ENCODE results near the gene OSBPL2.

OSBPL2 gene

GRCh38 chr20:62323146-62323979, 85.0 kb downstream of the OSBPL2 start:
- H3K4me3 Mint-ChIP-seq, result no peak overlapping the region
- H3K36me3 Mint-ChIP-seq (ENCODE audit: low read depth), result no peaks in the 10 kb centered on the region
- no peaks in the 10 kb centered on the region for H3K9me3 Mint-ChIP-seq
- no peaks in the 10 kb centered on the region for H3K27me3 Mint-ChIP-seq (ENCODE audit: low read depth)
- H3K27ac Mint-ChIP-seq, result no peak overlapping the region
- H3K4me1 Mint-ChIP-seq (ENCODE audit: low read depth), result no peaks in the 10 kb centered on the region

DNA sequence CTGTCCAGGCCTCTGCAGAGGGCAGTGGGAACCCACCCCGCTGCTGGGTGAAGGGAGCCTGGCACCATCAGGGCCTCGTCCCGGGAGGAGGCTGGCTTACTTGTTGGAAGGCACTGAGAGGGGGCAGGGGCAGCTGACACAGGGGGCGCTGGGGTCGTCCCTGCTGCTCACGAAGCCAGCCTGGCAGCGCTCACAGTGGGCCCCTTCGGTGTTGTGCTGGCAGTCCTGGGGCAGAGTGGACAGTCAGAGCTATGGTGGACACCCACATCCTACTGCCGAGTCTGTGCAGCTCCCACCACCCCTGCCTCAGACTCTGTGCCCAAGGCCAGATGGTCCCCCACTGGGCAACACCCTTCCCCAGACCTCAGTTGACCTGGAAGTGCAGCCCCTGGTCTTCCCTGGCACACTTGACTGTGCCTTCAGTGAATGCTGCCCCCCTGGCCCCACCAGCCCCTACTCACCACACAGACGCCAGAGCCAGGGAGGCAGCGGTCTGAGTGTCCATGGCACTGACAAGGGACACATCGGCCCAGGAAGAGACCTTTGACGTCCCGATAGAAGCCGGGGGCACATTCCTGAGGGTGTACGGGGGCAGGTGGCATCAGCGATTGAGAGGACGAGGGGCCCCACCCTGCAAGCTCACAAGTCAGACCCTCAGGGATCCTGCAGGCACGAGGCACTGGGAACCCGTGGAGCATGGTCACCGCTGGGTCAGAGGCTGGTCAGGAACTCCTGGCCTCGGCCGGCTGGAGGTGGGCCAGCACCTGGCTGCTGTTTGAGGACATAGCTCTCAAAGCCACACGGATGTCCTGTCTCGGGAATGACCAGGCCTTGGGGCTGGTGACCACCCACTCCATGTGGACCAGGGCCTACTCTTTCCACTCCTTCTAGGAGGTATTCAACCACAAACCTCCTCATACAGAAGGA, 85.9 kb downstream of the OSBPL2 start:
- Mint-ChIP-seq H3K27ac (no peak overlapping the region), H3K9me3 (no peaks in the 10 kb centered on the region), H3K4me1 (ENCODE audit: low read depth) (no peaks in the 10 kb centered on the region), H3K4me3 (no peak overlapping the region), H3K36me3 (ENCODE audit: low read depth) (no peaks in the 10 kb centered on the region), H3K27me3 (ENCODE audit: low read depth) (no peaks in the 10 kb centered on the region)

- no peak overlapping the region for H3K4me3 Mint-ChIP-seq
- no peaks in the 10 kb centered on the region for H3K4me1 Mint-ChIP-seq (ENCODE audit: low read depth)
- H3K27me3 Mint-ChIP-seq (ENCODE audit: low read depth), result no peaks in the 10 kb centered on the region
- H3K9me3 Mint-ChIP-seq, result no peaks in the 10 kb centered on the region
- no peak overlapping the region for H3K27ac Mint-ChIP-seq
- H3K36me3 Mint-ChIP-seq (ENCODE audit: low read depth), result no peaks in the 10 kb centered on the region
Observed at GRCh38 chr20:62325172-62325905, 87.0 kb downstream of the OSBPL2 start.

DNA sequence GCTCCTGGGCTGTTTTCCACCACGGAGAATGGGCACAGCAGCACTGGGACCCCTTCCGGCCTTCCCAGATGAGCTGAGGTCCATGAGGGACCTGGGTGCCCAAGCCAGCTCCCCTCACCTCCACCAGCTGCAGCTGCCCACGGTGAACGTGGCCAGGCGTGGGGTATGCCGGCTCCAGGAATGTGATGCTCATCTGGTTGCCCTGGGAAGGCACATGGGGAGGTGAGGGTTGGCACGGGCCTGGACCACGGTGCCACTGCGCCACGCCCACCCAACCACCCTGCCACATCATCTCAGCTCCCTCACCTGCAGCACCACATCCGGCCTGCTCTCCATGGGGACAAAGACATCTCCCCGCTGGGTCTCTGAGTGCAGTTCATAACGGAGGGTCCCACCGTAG, 88.2 kb downstream of the OSBPL2 start:
- Mint-ChIP-seq H3K4me1 (ENCODE audit: low read depth) (no peaks in the 10 kb centered on the region), H3K27me3 (ENCODE audit: low read depth) (no peaks in the 10 kb centered on the region), H3K27ac (no peak overlapping the region), H3K36me3 (ENCODE audit: low read depth) (no peaks in the 10 kb centered on the region), H3K4me3 (no peak overlapping the region), H3K9me3 (no peaks in the 10 kb centered on the region)

- Mint-ChIP-seq H3K36me3 (ENCODE audit: low read depth) (no peaks in the 10 kb centered on the region), H3K4me3 (no peak overlapping the region), H3K9me3 (no peaks in the 10 kb centered on the region), H3K27me3 (ENCODE audit: low read depth) (no peaks in the 10 kb centered on the region), H3K4me1 (ENCODE audit: low read depth) (no peaks in the 10 kb centered on the region), H3K27ac (no peak overlapping the region)
Observed at GRCh38 chr20:62326959-62327725, 88.8 kb downstream of the OSBPL2 start.

- no peaks in the 10 kb centered on the region for H3K36me3 Mint-ChIP-seq (ENCODE audit: low read depth)
- no peaks in the 10 kb centered on the region for H3K4me1 Mint-ChIP-seq (ENCODE audit: low read depth)
- H3K27me3 Mint-ChIP-seq (ENCODE audit: low read depth), result no peaks in the 10 kb centered on the region
- H3K4me3 Mint-ChIP-seq, result no peak overlapping the region
- no peak overlapping the region for H3K27ac Mint-ChIP-seq
- H3K9me3 Mint-ChIP-seq, result no peaks in the 10 kb centered on the region
Observed at GRCh38 chr20:62327726-62328495, 89.6 kb downstream of the OSBPL2 start.

- Mint-ChIP-seq H3K27me3 (ENCODE audit: low read depth) (no peaks in the 10 kb centered on the region), H3K27ac (no peak overlapping the region), H3K36me3 (ENCODE audit: low read depth) (no peaks in the 10 kb centered on the region), H3K4me3 (no peak overlapping the region), H3K9me3 (no peaks in the 10 kb centered on the region), H3K4me1 (ENCODE audit: low read depth) (no peaks in the 10 kb centered on the region)
Observed at GRCh38 chr20:62328684-62329388, 90.5 kb downstream of the OSBPL2 start.

- Mint-ChIP-seq H3K27ac (no peak overlapping the region), H3K4me3 (no peak overlapping the region), H3K36me3 (ENCODE audit: low read depth) (no peaks in the 10 kb centered on the region)
Observed at GRCh38 chr20:62329389-62330377, 91.4 kb downstream of the OSBPL2 start.

DNA sequence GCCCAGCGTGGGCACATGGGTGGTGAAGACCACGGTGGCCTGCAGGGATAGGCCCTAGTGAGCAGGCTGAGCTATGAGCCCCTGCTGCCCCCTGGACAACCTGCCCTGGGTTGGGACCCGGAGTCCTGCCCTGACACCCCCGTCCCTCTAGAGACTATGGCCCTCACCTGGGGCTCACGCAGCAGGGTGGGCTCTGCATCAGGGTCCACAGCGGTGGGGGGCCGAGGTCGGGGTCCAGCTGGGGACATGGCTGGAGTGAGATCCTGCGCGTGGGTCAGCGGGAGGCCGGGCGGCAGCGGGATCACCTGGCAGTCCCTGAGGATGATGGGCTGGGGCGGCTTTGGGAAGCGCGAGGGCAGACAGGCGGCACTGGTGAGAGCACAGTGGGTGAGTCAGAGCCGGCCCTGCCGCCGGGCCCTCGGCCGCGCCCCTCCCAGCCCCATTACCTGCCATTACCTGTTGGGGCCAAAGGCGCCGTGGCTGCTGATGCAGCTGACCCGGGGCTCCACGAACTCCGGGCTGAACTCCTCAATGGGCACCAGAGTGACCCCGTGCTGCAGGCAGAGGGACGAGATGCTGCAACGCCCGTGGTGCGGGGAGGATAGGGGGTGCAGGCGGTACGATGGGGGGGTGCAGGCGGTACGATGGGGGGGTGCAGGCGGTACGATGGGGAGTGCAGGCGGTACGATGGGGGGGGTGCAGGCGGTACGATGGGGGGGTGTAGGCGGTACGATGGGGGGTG, 92.4 kb downstream of the OSBPL2 start:
- Mint-ChIP-seq H3K27me3 (ENCODE audit: low read depth) (no peaks in the 10 kb centered on the region), H3K4me1 (ENCODE audit: low read depth) (no peaks in the 10 kb centered on the region), H3K4me3 (no peak overlapping the region), H3K27ac (no peak overlapping the region), H3K36me3 (ENCODE audit: low read depth) (no peaks in the 10 kb centered on the region), H3K9me3 (no peaks in the 10 kb centered on the region)

More at GRCh38 chr20:62329389-62330377, 91.4 kb downstream of the OSBPL2 start:
- Mint-ChIP-seq H3K4me1 (ENCODE audit: low read depth) (no peaks in the 10 kb centered on the region), H3K27me3 (ENCODE audit: low read depth) (no peaks in the 10 kb centered on the region), H3K9me3 (no peaks in the 10 kb centered on the region)

- Mint-ChIP-seq H3K9me3 (no peaks in the 10 kb centered on the region), H3K4me3 (no peak overlapping the region), H3K27ac (no peak overlapping the region), H3K4me1 (ENCODE audit: low read depth) (no peaks in the 10 kb centered on the region), H3K27me3 (ENCODE audit: low read depth) (no peaks in the 10 kb centered on the region), H3K36me3 (ENCODE audit: low read depth) (no peaks in the 10 kb centered on the region)
Observed at GRCh38 chr20:62331347-62331746, 93.0 kb downstream of the OSBPL2 start.

DNA sequence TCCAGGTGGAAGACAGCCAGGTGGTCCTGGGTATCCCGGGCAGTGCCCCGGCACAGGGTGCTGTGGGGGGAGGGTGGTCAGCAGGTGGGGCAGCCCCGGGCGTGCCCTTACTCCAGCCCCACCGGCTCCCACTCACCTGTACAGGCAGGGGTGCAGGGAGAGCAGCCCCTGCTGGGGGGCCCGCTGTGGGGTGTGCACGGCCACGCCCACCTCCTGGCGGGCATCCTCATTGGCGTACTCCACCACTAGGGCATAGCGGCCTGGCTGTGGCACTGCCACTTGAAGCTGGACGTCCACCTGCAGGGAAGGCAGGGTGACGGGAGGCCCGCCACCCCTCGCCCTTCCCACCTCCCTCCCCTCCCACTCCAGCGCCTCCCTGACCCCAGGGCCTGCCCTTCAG, 94.1 kb downstream of the OSBPL2 start:
- no peaks in the 10 kb centered on the region for H3K36me3 Mint-ChIP-seq (ENCODE audit: low read depth)
- no peaks in the 10 kb centered on the region for H3K9me3 Mint-ChIP-seq
- no peaks in the 10 kb centered on the region for H3K4me1 Mint-ChIP-seq (ENCODE audit: low read depth)
- H3K4me3 Mint-ChIP-seq, result no peak overlapping the region
- no peak overlapping the region for H3K27ac Mint-ChIP-seq
- H3K27me3 Mint-ChIP-seq (ENCODE audit: low read depth), result no peaks in the 10 kb centered on the region
